IMR-90 (cell line): ENCODE data around the gene ETV6.

Source experiments
- CHD1 ChIP-seq: IDR thresholded peaks from 2 replicates; pipeline ENCODE4 v1.6.1; 2012; ENCODE audit warnings: low read depth, low read length, improper control_type of control experiment
- MAFK ChIP-seq: IDR thresholded peaks from 2 replicates; pipeline ENCODE4 v1.6.1; 2012; ENCODE audit warnings: low read depth, low read length, improper control_type of control experiment
- MAZ ChIP-seq: IDR thresholded peaks from 2 replicates; pipeline ENCODE4 v1.6.1; 2012; ENCODE audit warnings: low read depth, mild to moderate bottlenecking, low read length, improper control_type of control experiment, moderate library complexity, borderline replicate concordance
- MXI1 ChIP-seq: IDR thresholded peaks from 2 replicates; pipeline ENCODE4 v1.6.1; 2012; ENCODE audit warnings: low read depth, mild to moderate bottlenecking, low read length, moderate library complexity, borderline replicate concordance
- NFE2L2 ChIP-seq: fragments of 150-350 bp; IDR thresholded peaks from 2 replicates; pipeline ENCODE4 v1.6.1; 2016; ENCODE audit warnings: low read depth, mild to moderate bottlenecking, low read length
- POLR2A ChIP-seq: IDR thresholded peaks from 2 replicates; pipeline ENCODE4 v1.6.1; 2012; ENCODE audit warnings: mild to moderate bottlenecking, low read depth, low read length
- RAD21 ChIP-seq: IDR thresholded peaks from 2 replicates; pipeline ENCODE4 v1.6.1; 2012; ENCODE audit warnings: low read length, improper control_type of control experiment
- RCOR1 ChIP-seq: IDR thresholded peaks from 2 replicates; pipeline ENCODE4 v1.6.1; 2012; ENCODE audit warnings: mild to moderate bottlenecking, low read length, improper control_type of control experiment; ENCODE audit not compliant: insufficient replicate concordance
- RFX5 ChIP-seq: IDR thresholded peaks from 2 replicates; pipeline ENCODE4 v1.8.0; 2012; ENCODE audit warnings: low read depth, mild to moderate bottlenecking, low read length, moderate library complexity
- SMC3 ChIP-seq: fragments of 150-350 bp; IDR thresholded peaks from 2 replicates; pipeline ENCODE4 v1.6.1; 2016; ENCODE audit warnings: low read depth, mild to moderate bottlenecking, antibody characterized with exemption, low read length, moderate library complexity
- TF ChIP-seq, protein P1 (sequence below): conservative IDR thresholded peaks from 2 replicates; pipeline ENCODE4 v1.5.1; 2012; ENCODE audit warnings: mild to moderate bottlenecking, low read depth, low read length, improper control_type of control experiment
- TF ChIP-seq, protein P2 (sequence below): fragments of 150-350 bp; IDR thresholded peaks from 2 replicates; pipeline ENCODE4 v1.6.1; 2016; ENCODE audit warnings: low read depth, mild to moderate bottlenecking, low read length, moderate library complexity, borderline replicate concordance

DNA sequence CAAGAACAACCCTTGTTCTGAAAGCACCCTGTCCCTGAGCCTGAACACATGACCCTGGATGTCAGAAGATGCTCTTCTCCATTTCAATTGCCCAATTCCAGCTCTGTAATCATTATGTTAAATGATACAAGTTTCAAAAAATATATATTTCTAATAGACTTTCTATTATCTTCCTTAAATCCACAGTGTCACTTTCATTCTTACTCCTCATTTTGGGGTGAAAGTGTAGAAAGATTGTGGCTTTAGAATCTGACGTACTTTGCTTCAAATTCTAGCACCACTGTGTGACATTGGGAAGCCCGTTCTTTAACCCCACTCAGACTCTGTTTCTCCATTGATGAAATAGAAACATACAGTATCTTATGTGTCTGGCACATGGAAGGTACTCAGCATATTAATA lies 83.2 kb downstream of the ETV6 start:
- TF ChIP-seq, protein P1, sequence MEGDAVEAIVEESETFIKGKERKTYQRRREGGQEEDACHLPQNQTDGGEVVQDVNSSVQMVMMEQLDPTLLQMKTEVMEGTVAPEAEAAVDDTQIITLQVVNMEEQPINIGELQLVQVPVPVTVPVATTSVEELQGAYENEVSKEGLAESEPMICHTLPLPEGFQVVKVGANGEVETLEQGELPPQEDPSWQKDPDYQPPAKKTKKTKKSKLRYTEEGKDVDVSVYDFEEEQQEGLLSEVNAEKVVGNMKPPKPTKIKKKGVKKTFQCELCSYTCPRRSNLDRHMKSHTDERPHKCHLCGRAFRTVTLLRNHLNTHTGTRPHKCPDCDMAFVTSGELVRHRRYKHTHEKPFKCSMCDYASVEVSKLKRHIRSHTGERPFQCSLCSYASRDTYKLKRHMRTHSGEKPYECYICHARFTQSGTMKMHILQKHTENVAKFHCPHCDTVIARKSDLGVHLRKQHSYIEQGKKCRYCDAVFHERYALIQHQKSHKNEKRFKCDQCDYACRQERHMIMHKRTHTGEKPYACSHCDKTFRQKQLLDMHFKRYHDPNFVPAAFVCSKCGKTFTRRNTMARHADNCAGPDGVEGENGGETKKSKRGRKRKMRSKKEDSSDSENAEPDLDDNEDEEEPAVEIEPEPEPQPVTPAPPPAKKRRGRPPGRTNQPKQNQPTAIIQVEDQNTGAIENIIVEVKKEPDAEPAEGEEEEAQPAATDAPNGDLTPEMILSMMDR = no peak
- TF ChIP-seq MAZ (no peak), POLR2A (no peak), NFE2L2 (no peak), MXI1 (no peak), RAD21 (no peak), CHD1 (no peak), SMC3 (no peak), RFX5 (no peak), MAFK (no peak), RCOR1 (no peak)
- TF ChIP-seq, protein P2, sequence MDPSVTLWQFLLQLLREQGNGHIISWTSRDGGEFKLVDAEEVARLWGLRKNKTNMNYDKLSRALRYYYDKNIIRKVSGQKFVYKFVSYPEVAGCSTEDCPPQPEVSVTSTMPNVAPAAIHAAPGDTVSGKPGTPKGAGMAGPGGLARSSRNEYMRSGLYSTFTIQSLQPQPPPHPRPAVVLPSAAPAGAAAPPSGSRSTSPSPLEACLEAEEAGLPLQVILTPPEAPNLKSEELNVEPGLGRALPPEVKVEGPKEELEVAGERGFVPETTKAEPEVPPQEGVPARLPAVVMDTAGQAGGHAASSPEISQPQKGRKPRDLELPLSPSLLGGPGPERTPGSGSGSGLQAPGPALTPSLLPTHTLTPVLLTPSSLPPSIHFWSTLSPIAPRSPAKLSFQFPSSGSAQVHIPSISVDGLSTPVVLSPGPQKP = no peak
